ENCODE measurements around the gene PDE7B.

DNA sequence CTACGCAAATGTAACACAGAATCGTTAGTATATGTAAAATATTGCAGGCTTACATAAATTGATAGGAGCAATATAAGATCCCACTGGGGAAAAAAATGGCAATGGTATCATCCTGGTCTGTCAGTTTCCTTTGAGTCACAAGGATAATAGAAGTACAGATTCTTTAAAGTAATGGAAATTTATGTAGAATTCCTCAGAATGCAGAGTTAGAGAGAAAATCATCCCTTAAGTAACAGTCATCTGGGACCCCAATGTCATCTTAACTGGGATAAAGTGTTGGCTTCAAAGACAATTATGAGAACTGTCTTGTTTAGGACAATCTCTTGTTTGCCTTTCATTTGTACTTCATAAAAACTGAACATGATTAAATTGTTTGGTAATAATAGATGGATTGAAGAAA, 34.5 kb upstream of the PDE7B start:
- TF ChIP-seq, protein P1, sequence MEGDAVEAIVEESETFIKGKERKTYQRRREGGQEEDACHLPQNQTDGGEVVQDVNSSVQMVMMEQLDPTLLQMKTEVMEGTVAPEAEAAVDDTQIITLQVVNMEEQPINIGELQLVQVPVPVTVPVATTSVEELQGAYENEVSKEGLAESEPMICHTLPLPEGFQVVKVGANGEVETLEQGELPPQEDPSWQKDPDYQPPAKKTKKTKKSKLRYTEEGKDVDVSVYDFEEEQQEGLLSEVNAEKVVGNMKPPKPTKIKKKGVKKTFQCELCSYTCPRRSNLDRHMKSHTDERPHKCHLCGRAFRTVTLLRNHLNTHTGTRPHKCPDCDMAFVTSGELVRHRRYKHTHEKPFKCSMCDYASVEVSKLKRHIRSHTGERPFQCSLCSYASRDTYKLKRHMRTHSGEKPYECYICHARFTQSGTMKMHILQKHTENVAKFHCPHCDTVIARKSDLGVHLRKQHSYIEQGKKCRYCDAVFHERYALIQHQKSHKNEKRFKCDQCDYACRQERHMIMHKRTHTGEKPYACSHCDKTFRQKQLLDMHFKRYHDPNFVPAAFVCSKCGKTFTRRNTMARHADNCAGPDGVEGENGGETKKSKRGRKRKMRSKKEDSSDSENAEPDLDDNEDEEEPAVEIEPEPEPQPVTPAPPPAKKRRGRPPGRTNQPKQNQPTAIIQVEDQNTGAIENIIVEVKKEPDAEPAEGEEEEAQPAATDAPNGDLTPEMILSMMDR (optimal IDR thresholded peaks at IDR 0.05 in 1 of 3, IDR thresholded peaks at IDR 0.05 in 1 of 3, conservative IDR thresholded peaks at IDR 0.05 in 1 of 3; ENCODE audit: extremely low read depth in 1 of 3, insufficient read depth in 2 of 3, low read length in 3 of 3): no peak
- TF ChIP-seq EZH2 (IDR thresholded peaks at IDR 0.05; ENCODE audit: low read length): no peak
